ENCODE measurements around the gene DPYD.

Gene DPYD

GRCh38 chr1:97174039-97174704, 746.7 kb downstream of the DPYD start:
- no peak for DNase-seq

DNA sequence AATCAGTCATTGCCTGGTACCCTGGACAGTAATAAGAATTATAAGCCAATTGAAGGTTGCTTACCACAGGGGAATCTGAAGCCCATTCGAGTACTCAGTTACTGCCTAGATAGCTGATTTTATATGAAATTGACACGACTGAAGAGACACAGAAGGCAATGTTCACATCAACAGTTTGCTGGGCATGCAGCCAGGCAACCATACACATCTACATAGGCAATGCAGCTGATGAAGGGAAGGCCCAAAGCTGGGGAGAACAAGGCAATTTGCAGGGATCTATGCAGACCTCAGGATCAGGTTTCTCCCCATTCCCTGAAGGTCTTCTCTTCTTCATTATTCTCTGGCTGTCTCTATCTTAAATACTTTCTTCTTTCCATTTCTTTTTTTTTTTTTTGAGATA, 750.5 kb downstream of the DPYD start:
- no peak for DNase-seq

DNA sequence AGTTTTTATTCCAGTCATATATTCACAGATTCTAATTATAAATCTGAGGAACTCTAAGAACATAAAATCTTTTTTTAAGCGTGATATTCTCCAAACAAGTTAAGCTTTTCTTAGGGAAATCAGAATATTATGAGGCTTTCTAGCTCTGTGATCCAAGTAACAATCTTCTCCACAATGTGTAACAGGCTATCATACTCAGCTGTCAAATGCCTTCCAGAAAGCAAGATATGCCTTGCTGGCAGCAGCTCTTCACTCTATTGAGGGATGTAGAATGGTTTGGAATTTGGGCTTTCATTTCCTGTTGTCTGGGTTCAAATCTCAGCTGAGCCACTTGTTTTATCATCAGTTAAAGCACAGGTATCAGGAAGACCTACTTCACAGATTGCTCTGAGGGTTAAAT, 752.8 kb downstream of the DPYD start:
- DNase-seq = no peak

GRCh38 chr1:97167246-97167645, 753.6 kb downstream of the DPYD start:
- DNase-seq = no peak

DNA sequence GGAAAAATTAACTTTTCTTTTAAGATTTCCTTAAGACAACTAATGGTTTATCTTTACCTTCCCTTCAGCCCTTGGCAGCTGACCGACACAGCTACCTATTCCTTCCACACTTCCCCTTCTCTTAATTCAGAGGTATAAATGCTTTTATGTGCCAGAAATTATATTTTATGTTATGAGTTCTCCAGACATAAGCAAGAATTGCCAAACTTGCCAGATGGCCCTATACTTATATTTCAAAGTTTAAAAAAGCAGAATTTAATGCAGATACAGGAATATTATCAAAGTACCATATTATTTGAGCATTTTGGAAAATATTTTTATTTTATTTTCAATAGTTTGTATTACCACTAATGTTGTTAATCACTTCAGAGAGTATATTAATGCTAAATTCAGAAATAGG, 754.2 kb downstream of the DPYD start:
- DNase-seq = no peak

DNA sequence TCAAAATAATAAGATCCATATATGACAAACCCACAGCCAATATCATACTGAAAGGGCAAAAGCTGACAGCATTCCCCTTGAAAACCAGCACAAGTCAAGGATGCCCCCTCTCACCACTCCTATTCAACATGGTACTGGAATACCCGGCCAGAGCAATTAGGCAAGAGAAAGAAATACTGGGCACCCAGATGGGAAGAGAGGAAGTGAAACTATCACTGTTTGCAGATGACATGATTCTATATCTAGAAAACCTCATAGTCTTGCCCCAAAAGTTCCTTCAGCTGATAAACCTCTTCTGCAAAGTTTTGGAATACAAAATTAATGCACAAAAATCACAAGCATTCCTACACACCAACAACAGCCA, 756.6 kb downstream of the DPYD start:
- no peak for DNase-seq

GRCh38 chr1:97163591-97164275, 757.1 kb downstream of the DPYD start:
- DNase-seq = no peak

GRCh38 chr1:97160818-97161217, 760.0 kb downstream of the DPYD start:
- DNase-seq = no peak

- no peak for DNase-seq
Measured at GRCh38 chr1:97159342-97159741, 761.5 kb downstream of the DPYD start.

- no peak for DNase-seq
Measured at GRCh38 chr1:97158691-97159096, 762.1 kb downstream of the DPYD start.

- DNase-seq = no peak
Measured at GRCh38 chr1:97157991-97158390, 762.8 kb downstream of the DPYD start.

- no peak for DNase-seq
Measured at GRCh38 chr1:97151651-97152050, 769.2 kb downstream of the DPYD start.

GRCh38 chr1:97145321-97145956, 775.4 kb downstream of the DPYD start:
- DNase-seq = no peak

DNA sequence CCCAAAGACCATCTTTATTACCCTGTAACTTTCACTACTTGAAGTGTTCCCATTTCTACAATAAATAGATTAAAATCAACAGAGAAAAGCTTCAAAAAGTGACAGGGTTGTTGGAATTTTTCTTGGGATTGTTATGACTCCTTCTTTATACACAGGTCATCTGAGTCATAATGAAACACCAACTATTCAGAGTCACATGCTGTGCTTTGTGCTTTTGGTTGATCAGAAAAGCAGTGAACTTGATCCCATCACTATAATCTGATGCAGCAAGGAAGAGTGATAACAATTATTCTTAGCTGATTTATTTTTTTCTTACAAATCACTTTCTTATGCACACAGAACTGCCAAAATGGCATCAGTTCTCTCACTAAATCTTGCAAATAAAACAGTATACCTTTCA, 776.3 kb downstream of the DPYD start:
- no peak for DNase-seq

DNA sequence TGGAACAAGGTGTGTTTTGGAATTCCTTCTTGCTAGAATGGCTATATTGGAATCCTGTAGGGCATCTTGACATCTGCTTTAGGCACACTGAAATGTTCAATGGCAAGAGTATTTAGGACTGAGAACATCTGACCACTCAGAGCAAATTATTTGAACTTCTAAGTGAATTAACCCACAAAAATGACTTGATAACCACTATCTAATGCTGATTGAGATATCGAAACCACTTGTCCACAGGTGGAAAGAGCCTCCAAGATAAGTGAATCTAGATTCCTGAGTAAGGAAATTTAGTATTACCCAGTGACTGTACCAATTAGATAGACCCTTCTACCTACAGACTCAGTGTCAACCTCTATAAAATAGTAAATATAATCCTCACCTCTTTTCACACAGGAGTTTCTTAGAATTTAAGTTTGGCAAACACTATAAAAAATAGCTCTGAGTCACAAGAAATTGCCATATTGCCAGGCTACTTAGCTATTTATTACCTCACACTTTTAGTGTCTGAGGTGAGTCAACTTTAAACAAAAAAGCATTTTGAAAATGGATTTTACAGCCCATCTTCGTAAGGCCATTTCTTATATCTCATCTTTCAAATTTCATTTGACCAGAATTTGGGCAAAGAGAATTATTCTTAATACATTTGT, 777.5 kb downstream of the DPYD start:
- DNase-seq = no peak

DNA sequence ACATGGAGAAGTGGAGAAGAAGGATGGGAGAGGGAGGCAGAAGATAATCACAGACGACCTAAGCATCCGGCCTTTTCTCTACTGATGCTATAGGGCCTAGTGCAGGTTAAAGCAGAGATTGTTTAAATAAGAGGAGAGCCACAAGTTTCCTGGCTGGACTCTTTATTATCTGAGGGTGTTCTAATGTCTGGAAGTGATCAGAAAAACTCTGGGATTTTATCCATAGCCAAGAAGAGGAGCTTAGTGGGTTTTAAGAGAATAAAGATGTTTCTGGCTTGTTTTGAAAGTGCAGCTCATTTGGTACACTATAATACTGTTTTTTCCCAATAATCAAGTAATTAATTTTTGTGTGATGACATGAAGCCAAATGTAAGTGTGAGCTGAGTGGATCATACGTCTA, 780.2 kb downstream of the DPYD start:
- DNase-seq = no peak

DNA sequence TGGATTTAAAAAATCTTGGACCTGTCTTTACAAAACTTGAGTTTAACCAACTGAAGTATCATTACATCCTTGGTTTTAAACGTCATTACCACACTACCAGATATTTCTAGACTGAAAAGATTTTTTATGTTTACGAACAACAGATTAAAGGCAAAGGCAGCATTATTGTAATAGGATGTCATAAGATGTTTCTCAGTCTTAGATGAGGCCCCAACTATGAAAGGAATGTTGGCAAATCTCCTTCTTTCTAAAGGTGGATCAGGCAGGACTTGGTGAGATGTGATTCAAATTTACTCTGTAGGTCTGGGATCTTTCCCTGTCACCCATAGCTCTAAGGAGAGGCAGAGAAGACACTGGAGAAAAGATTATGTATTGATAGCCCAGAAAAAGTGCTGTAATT, 781.3 kb downstream of the DPYD start:
- DNase-seq = no peak

DNA sequence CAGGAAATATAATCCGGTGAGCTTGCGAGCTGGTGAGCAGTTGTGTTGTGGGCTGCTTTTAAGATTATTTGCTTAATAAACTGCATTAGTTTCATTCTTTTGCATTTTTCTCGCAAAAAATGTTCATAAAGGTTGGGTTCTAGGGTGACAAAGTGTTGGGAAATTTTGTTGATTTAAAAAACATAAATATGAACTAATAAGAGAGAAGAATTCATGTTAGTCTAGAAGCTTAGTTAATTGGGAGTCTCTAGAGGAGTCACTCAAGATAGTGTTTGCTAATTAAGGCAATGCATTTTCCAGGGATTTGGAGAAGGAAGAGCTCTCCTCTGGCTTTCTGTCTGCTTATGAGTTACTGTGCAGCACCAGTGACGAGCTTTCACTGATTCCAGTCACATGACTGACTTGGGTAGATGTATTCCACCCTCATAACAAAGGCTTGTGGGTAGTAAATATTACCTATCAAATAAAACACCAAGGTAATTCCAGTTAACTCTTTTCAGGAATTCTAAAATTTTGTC, 782.3 kb downstream of the DPYD start:
- DNase-seq = no peak

- DNase-seq = peak; percentile 39
Measured at GRCh38 chr1:97137862-97138514, 782.8 kb downstream of the DPYD start.

DNA sequence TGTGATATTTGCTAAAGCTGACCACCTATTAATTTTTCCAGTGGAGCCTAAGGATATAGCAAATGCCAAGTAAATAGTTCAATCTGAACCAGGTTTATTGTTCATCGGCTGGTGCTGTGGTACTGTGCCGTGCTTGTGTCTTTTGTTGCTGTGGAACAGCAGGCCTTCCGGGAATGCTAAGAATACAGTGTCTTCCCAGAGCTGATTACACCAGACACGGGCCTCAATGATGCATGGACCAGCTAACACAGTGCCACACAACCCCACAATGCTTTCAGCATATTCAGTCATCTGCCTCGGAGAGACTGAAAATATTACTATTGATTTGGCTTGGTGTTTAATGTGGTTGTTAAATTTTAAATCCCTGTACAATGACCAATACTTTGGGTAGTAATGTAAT, 783.8 kb downstream of the DPYD start:
- no peak for DNase-seq

GRCh38 chr1:97135972-97136371, 784.9 kb downstream of the DPYD start:
- no peak for DNase-seq

GRCh38 chr1:97128426-97128825, 792.4 kb downstream of the DPYD start:
- DNase-seq = no peak

- no peak for DNase-seq
Measured at GRCh38 chr1:97123717-97124431, 797.0 kb downstream of the DPYD start.
